IPS-18c (cell line): Measurements from ENCODE around the gene RREB1.
A peak's percentile ranks its signal among the peaks of the same experiment; 100 is the strongest.

Experiments used
- H3K4me3 ChIP-seq: 2 replicates; pipeline ENCODE4 v1.7.0; 2013; ENCODE audit warnings: low read depth, mild to moderate bottlenecking, low read length, moderate library complexity; ENCODE audit not compliant: insufficient read depth
- H3K9me3 ChIP-seq: one replicate; pipeline ENCODE4 v1.6.1; 2013; ENCODE audit warnings: mild to moderate bottlenecking, low read length, moderate library complexity; ENCODE audit not compliant: control insufficient read depth, insufficient read depth

RREB1 gene

DNA sequence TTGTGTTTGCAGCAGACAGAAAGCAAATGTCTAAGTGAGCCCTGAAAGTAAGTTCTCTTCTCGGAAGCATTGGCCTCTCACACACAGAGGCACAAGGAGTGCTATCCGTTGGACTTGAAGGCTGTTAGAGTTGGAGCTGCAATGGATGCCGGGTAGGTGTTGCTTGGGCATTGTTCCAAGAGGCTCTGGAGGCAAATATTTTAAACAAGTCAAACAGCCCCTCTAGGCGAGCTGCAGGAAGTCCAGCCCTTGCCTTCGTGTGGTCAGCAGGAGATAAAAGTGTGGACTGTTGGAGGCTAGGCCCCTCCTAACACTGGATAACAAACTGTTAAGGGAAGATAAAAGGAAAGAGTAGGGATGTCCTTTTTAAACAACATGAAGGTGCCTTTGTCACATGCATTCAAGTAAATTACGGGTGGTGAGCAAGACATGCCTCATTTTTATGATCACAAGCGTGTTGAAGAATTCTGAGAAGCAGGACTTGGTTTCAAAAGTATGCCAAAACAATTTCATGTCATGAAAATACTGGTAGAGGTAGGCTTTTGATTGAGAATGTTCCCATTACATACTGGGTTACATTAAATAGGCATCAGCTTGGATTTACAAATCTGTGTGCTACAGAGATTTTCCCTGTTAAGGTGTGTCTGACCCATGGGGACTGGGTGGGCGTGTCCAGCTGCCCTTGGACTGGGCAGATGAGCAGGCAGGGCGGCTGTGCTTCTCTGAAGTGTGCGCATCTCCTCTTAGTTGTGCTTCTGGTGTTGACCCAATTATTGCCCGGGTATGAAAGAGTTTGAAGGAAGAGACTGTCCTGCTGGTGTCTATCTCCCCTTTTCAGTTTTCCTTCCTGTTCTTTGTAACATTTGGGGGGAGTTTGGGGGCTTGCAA is 57.5 kb downstream of the RREB1 start:
- peak overlapping the region; percentile 17; the same call in 1 of the 2 replicates for H3K4me3 ChIP-seq

DNA sequence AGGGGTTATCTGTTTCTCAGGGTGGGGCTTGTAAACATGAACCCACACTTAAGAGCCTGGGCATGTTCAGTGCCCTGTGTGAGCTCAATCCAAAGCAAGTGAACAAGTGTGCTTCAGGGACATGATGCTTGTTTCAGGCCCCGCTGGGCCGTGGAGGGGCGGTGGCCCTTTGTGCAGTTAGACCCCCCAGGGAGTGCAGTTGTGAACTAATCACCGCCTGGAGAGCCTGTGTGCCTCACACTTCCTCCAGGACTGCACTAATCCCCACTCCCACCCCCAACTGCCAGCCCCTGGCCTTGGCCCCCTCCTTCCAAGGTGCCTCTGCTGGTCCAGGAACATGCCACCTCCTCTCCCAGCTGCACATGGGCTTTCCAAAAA is 58.1 kb downstream of the RREB1 start:
- H3K9me3 ChIP-seq, result no peaks in the 10 kb centered on the region
- H3K4me3 ChIP-seq, result peak overlapping the region; percentile 17; the same call in 1 of the 2 replicates

More for the DNA sequence above, 57.5 kb downstream of the RREB1 start:
- no peaks in the 10 kb centered on the region for H3K9me3 ChIP-seq

DNA sequence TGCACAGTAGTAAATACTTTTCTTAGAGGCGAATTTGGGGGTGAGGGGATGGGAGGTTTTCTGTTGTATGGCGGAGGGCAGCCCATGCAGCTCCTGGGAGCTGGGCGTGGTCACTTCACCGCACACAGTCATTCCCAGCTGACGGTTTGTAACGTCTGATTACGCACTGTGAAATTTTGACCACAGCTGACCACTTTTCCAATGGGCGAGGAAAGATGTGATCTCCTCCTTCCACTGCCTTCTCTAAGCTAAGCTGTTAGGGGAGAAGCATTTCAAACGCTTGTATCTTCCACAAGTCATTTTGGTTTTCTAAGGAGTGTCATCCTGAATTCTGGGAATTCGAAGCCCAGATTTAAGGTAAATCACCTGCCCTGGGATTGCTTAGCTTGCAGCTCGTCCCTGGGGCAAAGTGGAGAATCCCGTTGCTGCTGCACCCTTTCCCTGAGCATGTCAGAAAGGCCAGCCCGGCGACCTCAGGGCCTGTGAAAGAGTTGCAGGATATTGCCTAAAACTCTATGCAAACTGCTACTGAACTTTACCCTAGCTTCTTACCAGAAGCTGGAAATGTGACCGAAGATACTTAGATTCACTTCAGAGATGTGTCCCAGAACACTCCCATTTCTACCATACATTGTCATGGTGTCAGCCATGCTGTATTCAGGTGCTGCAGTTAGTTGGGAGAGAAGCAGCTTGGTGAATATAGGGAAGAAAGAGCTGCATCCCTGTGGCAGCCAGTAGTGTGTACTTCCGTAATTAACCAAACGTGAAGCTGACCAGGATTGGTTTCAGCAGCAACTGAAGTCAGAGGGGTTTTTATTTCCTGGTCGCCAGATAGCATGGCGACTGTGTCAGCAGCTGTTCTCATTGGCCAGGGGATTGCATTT is 58.9 kb downstream of the RREB1 start:
- no peaks in the 10 kb centered on the region for H3K9me3 ChIP-seq
- H3K4me3 ChIP-seq, result no peak overlapping the region

DNA sequence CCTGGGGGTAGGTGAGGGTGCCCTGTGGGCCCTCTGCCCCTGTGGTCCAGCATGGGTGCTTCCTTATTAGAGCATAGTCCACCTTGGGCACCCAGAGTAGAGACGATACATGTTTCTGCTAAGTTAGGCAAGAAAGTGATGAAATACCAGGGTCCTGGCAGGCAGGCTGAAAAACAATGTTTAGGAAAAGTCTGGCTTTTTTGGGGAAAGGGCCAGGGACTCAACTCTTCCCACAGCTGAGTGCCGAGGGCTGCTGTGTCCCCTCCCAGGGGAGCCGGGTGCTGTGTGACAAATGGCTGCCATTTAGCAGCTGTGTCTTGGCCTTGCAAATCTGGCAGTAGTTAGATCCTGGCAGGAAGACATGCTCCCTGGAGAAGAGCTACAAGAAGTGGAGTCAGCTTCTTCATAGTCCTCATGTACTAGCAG is 61.5 kb downstream of the RREB1 start:
- H3K9me3 ChIP-seq, result no peaks in the 10 kb centered on the region
- no peak overlapping the region for H3K4me3 ChIP-seq

DNA sequence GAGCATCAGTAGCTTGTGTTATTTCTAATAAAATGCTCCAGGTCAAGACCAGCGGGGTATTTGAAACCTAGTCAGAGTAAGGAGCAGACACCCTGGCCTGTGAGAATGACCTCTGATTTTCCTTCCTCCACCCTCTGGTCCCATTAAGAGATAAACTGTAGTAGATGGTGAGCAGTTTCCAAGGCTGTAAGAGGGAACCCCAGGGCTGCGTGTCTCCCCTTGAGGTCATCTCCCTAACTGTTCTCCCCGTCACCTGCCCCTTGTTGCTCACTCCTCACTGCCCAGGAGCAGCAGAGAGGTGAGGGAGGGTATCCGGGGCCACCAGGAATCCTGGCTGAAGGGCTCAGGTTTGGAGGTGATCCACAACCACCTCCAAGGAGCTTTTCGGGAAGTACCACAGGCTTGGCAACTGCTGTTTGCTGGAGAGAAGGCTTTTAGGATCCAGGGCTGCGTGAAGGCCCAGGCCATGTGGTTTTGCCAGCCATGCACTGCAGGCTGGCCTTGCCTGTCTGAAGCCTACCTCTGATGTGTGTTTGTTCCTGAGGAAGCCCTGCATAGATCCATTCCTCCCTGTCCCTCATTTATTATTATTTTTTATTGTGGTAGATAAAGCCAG is 62.5 kb downstream of the RREB1 start:
- Histone ChIP-seq H3K4me3 (no peak overlapping the region), H3K9me3 (no peaks in the 10 kb centered on the region)

DNA sequence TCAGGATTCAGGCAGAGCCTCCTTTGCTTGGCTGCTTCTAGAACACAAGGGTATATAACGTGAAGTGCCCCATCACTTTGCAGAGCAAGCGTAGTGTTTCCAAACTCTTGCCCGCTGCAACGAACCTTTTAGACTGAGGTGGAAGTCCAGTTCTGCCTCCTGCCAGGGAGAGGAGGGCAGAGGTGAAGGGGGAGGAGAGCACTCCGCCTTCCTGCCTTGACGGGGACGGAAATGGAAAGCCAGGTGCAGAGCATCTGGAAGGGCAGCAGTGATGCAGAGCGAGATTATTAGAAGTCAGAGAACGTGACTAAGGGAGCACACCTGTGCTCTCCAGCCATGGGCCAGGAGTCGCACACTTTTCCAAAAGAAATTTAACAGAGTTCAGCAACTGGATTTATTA is 63.4 kb downstream of the RREB1 start:
- no peak overlapping the region for H3K4me3 ChIP-seq

DNA sequence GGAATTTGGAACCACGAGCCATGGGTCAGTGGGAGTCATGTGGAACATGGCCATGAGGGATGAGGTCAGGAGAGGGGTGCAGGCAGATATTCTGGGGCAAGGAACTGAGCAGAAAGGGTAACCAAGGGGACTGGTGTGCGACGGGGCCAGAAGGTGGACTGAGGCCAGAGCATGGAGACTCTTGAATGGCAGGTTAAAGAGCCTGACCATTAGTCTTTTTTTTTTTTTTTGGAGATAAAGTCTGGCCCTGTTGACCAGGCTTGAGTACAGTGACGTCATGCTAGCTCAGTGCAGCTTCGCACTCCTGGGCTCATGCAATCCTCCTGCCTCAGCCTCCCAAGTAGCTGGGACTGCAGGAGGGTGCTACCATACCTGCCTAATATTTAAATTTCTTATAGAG is 64.0 kb downstream of the RREB1 start:
- Histone ChIP-seq H3K4me3 (no peak overlapping the region), H3K9me3 (no peaks in the 10 kb centered on the region)

More for the DNA sequence above, 63.4 kb downstream of the RREB1 start:
- no peaks in the 10 kb centered on the region for H3K9me3 ChIP-seq

DNA sequence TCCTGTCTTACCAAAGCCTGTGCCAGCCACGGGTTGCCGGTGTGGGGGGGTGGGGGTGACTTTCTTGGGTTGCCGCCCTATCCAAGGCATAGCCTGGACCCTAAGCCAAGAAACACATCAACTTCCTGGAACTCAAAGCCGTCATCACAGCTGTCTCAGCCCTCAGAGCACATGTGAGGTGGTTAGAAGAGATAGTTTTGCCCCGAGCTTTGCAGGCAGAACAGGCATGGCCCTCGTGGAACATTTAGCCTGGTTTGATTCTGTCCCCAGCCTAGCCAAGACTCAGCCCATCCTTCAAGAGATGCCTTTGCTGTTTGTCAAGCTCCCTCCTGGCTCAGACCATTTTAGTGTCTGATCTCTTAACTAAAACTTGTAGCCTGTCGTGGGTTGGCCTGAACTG is 64.9 kb downstream of the RREB1 start:
- Histone ChIP-seq H3K9me3 (no peaks in the 10 kb centered on the region), H3K4me3 (no peak overlapping the region)

DNA sequence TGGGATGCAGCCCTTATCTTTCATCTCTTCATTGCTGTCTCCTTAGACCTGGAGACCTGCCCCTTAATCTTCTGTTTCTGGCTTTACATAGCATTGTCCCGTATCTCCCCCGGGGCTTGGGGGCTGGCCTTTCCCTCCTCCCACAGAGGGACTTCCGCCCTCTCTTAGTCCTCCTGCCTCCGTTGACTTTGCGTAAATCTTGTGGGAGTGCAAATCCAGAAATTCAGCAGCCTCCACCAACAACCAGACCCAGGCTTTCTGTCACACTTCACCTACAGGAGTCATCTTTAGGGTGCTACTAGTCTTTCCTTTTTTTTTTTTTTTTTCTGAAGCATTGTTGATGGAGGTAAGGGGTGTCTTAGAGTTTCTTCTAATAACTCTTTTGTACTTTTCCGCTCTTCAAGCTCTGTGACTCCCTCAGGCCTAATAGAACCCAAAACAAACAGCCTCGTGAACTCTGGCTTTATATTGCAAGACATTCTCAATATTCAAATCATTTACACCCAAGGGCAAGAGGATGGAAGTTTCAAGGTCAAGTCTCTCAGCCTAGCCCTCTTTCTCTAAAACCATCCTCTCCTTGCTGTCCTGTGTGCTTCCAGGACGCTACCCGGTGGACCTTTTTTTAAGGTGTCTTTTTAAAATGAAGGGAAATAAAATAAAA is 66.2 kb downstream of the RREB1 start:
- H3K9me3 ChIP-seq, result no peaks in the 10 kb centered on the region
- H3K4me3 ChIP-seq, result no peak overlapping the region

DNA sequence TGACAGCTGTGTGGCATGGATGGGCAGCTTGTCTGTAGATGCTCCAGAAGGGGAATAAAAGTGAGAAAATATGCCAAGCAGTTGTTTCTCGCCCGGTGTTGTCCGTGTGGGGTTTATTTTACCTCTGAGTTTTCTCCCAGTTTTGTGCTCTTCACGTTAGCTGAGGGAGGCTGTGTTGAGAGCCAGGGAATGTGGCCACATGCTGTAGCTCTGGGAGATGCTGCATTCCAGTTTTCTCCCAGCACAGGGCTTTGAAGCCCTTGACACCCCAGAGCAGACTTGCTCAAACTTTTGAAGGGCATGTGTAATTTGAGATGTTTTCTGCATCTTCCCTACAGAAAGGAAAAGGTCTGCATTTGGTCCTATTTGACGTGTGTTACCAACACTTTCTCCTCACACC is 67.7 kb downstream of the RREB1 start:
- Histone ChIP-seq H3K4me3 (no peak overlapping the region), H3K9me3 (no peaks in the 10 kb centered on the region)

DNA sequence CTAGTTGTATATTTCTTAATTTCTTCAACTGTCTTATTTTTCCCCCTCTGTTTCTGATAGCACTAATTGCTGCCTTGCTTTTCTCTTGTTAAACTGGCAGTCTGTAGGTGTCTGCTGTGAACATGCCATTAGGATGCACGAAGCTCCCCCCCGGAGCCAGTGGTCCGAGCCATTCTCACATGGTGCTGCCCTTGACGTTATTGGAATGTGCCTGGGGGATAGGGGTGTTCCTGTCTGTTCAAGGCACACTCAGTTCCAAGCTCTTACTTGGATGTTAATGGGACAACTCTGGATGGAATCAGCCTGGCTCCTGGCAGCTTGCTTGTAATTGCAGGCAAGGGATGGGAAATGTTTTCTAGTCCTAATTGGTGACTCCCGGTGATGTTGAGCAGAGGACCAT is 68.4 kb downstream of the RREB1 start:
- H3K4me3 ChIP-seq, result no peak overlapping the region
- no peaks in the 10 kb centered on the region for H3K9me3 ChIP-seq

DNA sequence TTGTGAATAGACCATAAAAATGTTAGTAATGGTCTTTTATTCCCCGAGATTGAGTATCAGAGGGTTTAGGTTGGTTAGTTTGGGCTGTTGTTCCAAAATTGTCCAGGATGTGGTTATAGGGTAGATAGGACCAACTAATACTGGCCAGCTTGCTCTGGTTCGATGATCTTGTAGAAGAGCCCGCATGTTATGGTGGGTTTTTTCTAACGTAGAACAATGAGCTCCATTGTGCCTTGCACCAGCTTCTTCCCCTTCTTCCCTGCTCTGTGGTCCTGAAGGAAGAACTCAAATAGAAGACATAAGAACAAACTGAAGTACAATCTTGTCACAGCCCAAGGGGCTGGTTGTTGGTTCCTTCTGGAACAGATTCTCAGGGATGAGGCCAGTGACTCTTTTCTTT is 70.5 kb downstream of the RREB1 start:
- no peaks in the 10 kb centered on the region for H3K9me3 ChIP-seq

DNA sequence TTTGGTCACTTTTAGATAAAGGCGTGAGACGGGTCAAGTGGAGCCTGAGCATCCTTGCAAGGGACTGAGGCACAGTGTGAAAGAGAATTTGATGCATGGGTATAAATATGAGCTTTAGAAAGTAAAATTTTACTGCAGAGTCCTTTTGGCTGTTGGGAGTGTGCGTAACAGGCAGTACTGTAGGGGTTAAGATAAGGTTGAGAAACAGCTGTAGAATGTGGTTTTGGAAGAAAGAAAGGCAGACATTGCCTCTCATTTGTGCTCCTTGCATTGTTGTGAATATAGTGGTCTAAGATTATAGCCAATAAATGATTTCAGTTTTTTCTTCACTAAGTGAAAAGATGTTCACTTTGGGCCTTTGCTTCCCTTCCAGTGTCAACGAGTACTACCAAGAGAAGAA is 73.0 kb downstream of the RREB1 start:
- H3K4me3 ChIP-seq, result no peak overlapping the region
- peaks cover 2% of the 10 kb centered on the region for H3K9me3 ChIP-seq

More for the DNA sequence above, 70.5 kb downstream of the RREB1 start:
- H3K4me3 ChIP-seq, result no peak overlapping the region

DNA sequence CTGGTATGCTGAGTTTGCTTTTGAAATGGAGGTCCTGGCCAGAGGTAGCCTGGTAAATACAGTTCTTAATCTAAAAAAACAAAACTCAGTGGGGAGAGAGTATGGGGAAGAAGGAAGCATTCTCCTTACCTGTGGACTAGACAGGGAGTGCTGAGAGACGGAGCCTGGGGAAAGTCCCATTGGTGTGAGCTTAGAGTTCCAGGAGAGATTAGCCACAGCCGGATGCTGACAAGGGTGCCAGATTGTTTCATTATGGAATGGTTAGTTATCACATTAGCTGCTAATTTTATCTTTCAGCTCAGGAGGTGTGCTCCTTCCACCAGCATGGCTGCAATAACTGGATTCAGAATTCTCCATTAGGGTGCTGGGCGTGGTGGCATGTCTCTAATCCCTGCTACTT is 75.9 kb downstream of the RREB1 start:
- H3K4me3 ChIP-seq, result no peak overlapping the region
- peaks cover 2% of the 10 kb centered on the region for H3K9me3 ChIP-seq

DNA sequence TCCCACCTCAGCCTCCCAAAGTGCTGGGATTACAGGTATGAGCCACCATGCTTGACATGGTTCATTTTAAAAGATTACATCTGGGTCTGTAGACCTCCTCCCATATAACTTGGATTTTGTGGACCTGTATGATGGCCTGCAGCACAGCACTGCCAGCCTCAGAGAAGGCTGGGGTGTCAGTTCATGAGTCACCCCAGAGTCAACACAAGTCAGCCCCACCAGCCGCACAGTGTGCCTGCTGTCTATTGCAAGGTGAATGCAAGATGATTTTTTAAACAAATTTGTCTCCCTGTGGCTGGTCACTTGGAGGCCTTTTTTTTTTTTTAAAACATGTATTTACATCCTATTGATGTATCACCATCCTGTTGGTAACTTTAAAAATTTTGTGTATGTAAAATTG is 76.7 kb downstream of the RREB1 start:
- no peak overlapping the region for H3K4me3 ChIP-seq

DNA sequence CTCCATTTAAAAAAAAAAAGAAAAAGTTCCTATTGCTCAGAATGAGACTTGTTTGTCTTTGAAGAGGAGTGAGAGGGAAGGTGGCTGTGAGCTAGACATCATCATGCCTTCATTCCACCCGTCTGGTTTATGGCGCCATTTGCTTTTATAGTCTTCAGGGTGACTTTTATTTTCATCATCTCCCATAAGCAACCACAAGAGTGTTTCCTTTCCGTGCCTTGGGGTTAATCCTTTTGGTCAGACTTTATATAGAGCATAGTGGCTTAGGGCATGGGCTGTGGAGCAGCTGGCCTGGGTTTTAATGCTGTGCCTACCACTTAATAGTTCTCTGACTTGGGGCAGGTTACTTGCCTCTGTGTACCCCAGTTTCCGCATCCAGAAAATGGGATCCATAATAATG is 77.8 kb downstream of the RREB1 start:
- H3K9me3 ChIP-seq, result peaks cover 2% of the 10 kb centered on the region
- no peak overlapping the region for H3K4me3 ChIP-seq

More for the DNA sequence above, 76.7 kb downstream of the RREB1 start:
- peaks cover 2% of the 10 kb centered on the region for H3K9me3 ChIP-seq

DNA sequence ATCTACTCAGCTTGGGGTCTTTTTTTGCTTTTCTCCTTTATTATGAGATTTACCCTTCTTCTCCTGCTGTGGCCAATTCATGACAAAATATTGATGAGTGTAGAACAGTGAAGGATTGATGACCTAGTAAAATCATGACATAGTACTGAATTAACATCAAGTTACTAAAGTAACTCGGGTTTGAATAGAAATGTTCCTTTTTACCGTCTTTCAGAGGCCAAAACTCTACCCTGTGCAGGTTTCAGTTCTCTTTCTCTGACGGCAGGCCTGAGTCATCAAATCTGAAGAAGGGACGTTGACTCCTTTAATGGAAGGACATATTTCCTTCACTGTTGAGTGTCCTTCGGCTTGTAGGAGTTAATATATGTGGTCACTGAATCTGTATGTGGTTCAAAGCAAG is 80.7 kb downstream of the RREB1 start:
- H3K9me3 ChIP-seq, result peaks cover 2% of the 10 kb centered on the region
- H3K4me3 ChIP-seq, result no peak overlapping the region
